Ovary (tissue), 3 donors: ENCODE results near the gene GDF7.

ENCODE experiments used
- EP300 ChIP-seq: sonication (generic); formaldehyde crosslinking; IDR thresholded peaks from one replicate; pipeline ENCODE4 v1.6.1; 2017; ENCODE audit warnings: antibody characterized with exemption
- POLR2A ChIP-seq: fragments of 450-650 bp; IDR thresholded peaks from one replicate; pipeline ENCODE4 v1.6.1; 2017; ENCODE audit warnings: antibody characterized with exemption, mild to moderate bottlenecking, moderate library complexity
- TF ChIP-seq, protein P1 (sequence below), 3 donors: fragments of 450-650 bp in 2 of 3; fragments of 200-600 bp in 1 of 3; IDR thresholded peaks; one replicate each; pipeline versions ENCODE4 v1.5.1 to v1.8.0; 2016 to 2022; ENCODE audit warnings: antibody characterized with exemption in 3 of 3, mild to moderate bottlenecking in 1 of 3
- donor health status: DM: no; HTN: no; CAD: no.

DNA sequence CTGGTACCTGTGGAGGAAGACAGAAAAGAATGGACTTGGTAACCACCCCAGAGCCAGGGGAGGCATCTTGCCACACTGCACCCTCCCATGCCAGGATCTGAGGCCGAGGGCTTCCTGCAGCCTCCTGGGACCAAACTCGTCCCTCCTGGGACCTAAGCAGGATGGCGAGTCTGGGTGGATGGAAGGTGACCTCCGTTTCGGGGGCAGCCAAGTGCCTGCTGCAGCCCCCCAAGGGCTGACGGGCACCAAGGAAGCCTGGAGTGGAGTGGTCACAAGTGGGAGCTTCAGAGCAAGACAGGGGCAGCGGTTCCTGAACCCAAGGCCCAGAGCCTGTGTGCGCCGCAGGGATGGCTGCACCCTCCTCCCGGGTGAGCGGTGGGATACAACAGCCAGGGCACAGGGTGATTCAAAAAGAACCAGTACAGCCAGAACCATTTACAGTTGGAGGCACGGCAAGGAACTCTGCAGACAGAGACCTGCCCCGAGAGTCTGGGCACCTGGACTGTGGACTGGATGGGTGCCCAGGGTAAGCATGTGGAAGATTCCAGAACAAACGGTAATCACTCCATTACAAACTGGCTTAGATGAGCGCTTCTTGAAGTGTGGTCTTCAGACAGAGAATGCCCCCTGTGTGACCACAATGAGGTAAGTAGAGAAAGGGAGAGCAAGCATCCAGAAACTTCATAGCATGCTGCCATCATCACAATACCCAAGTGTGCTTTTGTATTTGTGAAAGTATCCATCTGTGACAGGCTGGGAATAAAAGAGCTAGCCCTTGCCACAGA is 28.1 kb upstream of the GDF7 start:
- TF ChIP-seq, protein P1, sequence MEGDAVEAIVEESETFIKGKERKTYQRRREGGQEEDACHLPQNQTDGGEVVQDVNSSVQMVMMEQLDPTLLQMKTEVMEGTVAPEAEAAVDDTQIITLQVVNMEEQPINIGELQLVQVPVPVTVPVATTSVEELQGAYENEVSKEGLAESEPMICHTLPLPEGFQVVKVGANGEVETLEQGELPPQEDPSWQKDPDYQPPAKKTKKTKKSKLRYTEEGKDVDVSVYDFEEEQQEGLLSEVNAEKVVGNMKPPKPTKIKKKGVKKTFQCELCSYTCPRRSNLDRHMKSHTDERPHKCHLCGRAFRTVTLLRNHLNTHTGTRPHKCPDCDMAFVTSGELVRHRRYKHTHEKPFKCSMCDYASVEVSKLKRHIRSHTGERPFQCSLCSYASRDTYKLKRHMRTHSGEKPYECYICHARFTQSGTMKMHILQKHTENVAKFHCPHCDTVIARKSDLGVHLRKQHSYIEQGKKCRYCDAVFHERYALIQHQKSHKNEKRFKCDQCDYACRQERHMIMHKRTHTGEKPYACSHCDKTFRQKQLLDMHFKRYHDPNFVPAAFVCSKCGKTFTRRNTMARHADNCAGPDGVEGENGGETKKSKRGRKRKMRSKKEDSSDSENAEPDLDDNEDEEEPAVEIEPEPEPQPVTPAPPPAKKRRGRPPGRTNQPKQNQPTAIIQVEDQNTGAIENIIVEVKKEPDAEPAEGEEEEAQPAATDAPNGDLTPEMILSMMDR (IDR thresholded peaks at IDR 0.05) = no peak
- TF ChIP-seq EP300 (no peak), POLR2A (no peak)
